GM12878 (cell line): Measurements from ENCODE around the gene SMIM28.

Experiments
- CTCF ChIP-seq, 3 experiments: IDR thresholded peaks in 2 of 3; conservative IDR thresholded peaks in 1 of 3; 2 replicates each; pipeline ENCODE4 v1.5.1; 2011; ENCODE audit warnings: low read depth in 3 of 3, low read length in 3 of 3, mild to moderate bottlenecking in 3 of 3, control low read depth in 2 of 3, moderate library complexity in 2 of 3, inconsistent platforms in 1 of 3, mixed read lengths in 1 of 3; ENCODE audit not compliant: control insufficient read depth in 2 of 3, insufficient read depth in 1 of 3; ENCODE audit errors: extremely low read depth in 1 of 3
- ETV6 ChIP-seq, 2 experiments: fragments of 450-650 bp in 1 of 2; IDR thresholded peaks in 1 of 2; conservative IDR thresholded peaks in 1 of 2; 2 replicates each; pipeline ENCODE4 v1.6.1; 2014; ENCODE audit warnings: antibody characterized with exemption in 1 of 2, borderline replicate concordance in 1 of 2, low read depth in 1 of 2, mild to moderate bottlenecking in 1 of 2, moderate library complexity in 1 of 2
- EZH2 ChIP-seq: IDR thresholded peaks from 2 replicates; pipeline ENCODE4 v1.6.1; 2012; ENCODE audit warnings: low read depth, mild to moderate bottlenecking, control low read depth, inconsistent platforms, low read length, borderline replicate concordance; ENCODE audit not compliant: control insufficient read depth
- GABPA ChIP-seq: IDR thresholded peaks from 2 replicates; pipeline ENCODE4 v1.6.1; 2014; ENCODE audit warnings: antibody characterized with exemption, low read depth, mild to moderate bottlenecking, inconsistent platforms
- MAX ChIP-seq: IDR thresholded peaks from 2 replicates; pipeline ENCODE4 v1.6.1; 2012; ENCODE audit warnings: low read depth, low read length, improper control_type of control experiment
- NFIC ChIP-seq: IDR thresholded peaks from 2 replicates; pipeline ENCODE4 v1.6.1; 2012; ENCODE audit warnings: low read depth, mild to moderate bottlenecking, inconsistent platforms, low read length, moderate library complexity
- NRF1 ChIP-seq: conservative IDR thresholded peaks from 2 replicates; pipeline ENCODE4 v1.6.1; 2011; ENCODE audit warnings: mild to moderate bottlenecking, low read depth, low read length, improper control_type of control experiment
- POLR2A ChIP-seq: IDR thresholded peaks from 2 replicates; pipeline ENCODE4 v1.6.1; 2011; ENCODE audit warnings: low read depth, mild to moderate bottlenecking, low read length
- SMC3 ChIP-seq: IDR thresholded peaks from 2 replicates; pipeline ENCODE4 v1.6.1; 2011; ENCODE audit warnings: low read length, improper control_type of control experiment, borderline replicate concordance
- SREBF2 ChIP-seq: IDR thresholded peaks from 2 replicates; pipeline ENCODE4 v1.6.1; 2012; ENCODE audit warnings: mild to moderate bottlenecking, low read length
- TF ChIP-seq, protein P1 (sequence below): fragments of 150-350 bp; IDR thresholded peaks from 2 replicates; pipeline ENCODE4 v1.6.1; 2016; ENCODE audit warnings: low read depth, low read length

- no peak for TF ChIP-seq NFIC
- TF ChIP-seq, protein P1, sequence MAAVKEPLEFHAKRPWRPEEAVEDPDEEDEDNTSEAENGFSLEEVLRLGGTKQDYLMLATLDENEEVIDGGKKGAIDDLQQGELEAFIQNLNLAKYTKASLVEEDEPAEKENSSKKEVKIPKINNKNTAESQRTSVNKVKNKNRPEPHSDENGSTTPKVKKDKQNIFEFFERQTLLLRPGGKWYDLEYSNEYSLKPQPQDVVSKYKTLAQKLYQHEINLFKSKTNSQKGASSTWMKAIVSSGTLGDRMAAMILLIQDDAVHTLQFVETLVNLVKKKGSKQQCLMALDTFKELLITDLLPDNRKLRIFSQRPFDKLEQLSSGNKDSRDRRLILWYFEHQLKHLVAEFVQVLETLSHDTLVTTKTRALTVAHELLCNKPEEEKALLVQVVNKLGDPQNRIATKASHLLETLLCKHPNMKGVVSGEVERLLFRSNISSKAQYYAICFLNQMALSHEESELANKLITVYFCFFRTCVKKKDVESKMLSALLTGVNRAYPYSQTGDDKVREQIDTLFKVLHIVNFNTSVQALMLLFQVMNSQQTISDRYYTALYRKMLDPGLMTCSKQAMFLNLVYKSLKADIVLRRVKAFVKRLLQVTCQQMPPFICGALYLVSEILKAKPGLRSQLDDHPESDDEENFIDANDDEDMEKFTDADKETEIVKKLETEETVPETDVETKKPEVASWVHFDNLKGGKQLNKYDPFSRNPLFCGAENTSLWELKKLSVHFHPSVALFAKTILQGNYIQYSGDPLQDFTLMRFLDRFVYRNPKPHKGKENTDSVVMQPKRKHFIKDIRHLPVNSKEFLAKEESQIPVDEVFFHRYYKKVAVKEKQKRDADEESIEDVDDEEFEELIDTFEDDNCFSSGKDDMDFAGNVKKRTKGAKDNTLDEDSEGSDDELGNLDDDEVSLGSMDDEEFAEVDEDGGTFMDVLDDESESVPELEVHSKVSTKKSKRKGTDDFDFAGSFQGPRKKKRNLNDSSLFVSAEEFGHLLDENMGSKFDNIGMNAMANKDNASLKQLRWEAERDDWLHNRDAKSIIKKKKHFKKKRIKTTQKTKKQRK = no peak
- no peak for TF ChIP-seq CTCF (IDR thresholded peaks at IDR 0.05 in 2 of 3, conservative IDR thresholded peaks at IDR 0.05 in 1 of 3; ENCODE audit: control insufficient read depth in 2 of 3, extremely low read depth in 1 of 3, insufficient read depth in 1 of 3, low read depth in 3 of 3, low read length in 3 of 3)
- no peak for TF ChIP-seq NRF1
- no peak for TF ChIP-seq GABPA
- TF ChIP-seq MAX = no peak
- no peak for TF ChIP-seq POLR2A
- no peak for TF ChIP-seq SREBF2
- no peak for TF ChIP-seq ETV6 (conservative IDR thresholded peaks at IDR 0.05 in 1 of 2, IDR thresholded peaks at IDR 0.05 in 1 of 2; ENCODE audit: borderline replicate concordance in 1 of 2, low read depth in 1 of 2)
- no peak for TF ChIP-seq EZH2
- TF ChIP-seq SMC3 = no peak
These were observed 40.5 kb downstream of the SMIM28 start for GRCh38 chr6:138418118-138418742.
